Glutamatergic neuron (in vitro differentiated cells): ENCODE data around the gene ISCA1. TPM values are rescaled to one million over a fixed set of nuclear protein-coding genes. Genes with fewer than 3 reads are reported as not detected.

Source experiments
- DNase-seq: peaks from one replicate; pipeline ENCODE4 v3.0.0; 2022
- H3K27ac Mint-ChIP-seq: one replicate; pipeline ENCODE4 v1.8.0; 2020; ENCODE audit warnings: mild to moderate bottlenecking, mixed read lengths, inconsistent platforms; ENCODE audit not compliant: unreplicated experiment
- H3K27me3 Mint-ChIP-seq: one replicate; pipeline ENCODE4 v1.8.0; 2020; ENCODE audit warnings: mild to moderate bottlenecking, moderate library complexity, mixed read lengths, inconsistent platforms; ENCODE audit not compliant: unreplicated experiment
- H3K36me3 Mint-ChIP-seq: one replicate; pipeline ENCODE4 v1.8.0; 2020; ENCODE audit warnings: mild to moderate bottlenecking, mixed read lengths, inconsistent platforms; ENCODE audit not compliant: unreplicated experiment
- H3K4me1 Mint-ChIP-seq: one replicate; pipeline ENCODE4 v1.8.0; 2020; ENCODE audit warnings: mild to moderate bottlenecking, low read depth, mixed read lengths, inconsistent platforms; ENCODE audit not compliant: unreplicated experiment
- H3K4me3 Mint-ChIP-seq: one replicate; pipeline ENCODE4 v1.8.0; 2020; ENCODE audit warnings: mild to moderate bottlenecking, mixed read lengths, inconsistent platforms; ENCODE audit not compliant: unreplicated experiment
- H3K9me3 Mint-ChIP-seq: one replicate; pipeline ENCODE4 v1.8.0; 2020; ENCODE audit warnings: mild to moderate bottlenecking, moderate library complexity, mixed read lengths, inconsistent platforms; ENCODE audit not compliant: unreplicated experiment
- CTCF ChIP-seq: fragments of 200-600 bp; sonication (generic); IDR thresholded peaks from one replicate; pipeline ENCODE4 v1.5.0; 2021; ENCODE audit not compliant: partially characterized antibody, unreplicated experiment
- total RNA-seq: library from RNA; stranded (reverse); fragmentation: NEBNext Ultra II Directional; extraction: Animal tissue kit (Norgen Biotek cat#: 25700); gene quantifications from one replicate; pipeline ENCODE4 v1.2.1, GENCODE V29; 2021; ENCODE audit not compliant: unreplicated experiment

The ISCA1 gene
- total RNA-seq, 1 donor from 2014 or later = 60.8 TPM

DNA sequence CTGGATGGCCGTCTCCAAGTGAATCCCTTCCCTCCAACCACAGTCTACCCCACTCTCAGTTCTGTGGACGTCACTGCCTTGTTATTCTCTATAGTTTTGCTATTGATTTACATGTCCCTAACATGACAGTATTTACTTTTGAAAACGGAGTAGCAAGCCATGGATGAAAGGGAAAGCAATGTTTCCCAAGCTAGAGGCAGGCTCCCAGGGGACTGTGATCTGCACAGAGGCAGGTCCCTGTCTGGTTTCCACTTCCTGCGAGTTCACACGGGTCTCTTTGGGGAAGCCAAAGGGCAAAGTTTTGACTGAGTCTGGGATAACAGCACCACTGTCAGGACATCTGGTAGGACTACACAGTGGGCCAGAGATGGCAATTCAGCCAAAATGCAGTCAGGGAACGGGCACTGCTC, 35.6 kb downstream of the ISCA1 start:
- H3K27me3 Mint-ChIP-seq = no peaks in the 10 kb centered on the region
- H3K9me3 Mint-ChIP-seq = peaks cover 2% of the 10 kb centered on the region
- H3K4me3 Mint-ChIP-seq = no peak overlapping the region
- H3K4me1 Mint-ChIP-seq = no peaks in the 10 kb centered on the region
- peaks cover 10% of the 10 kb centered on the region for H3K36me3 Mint-ChIP-seq
- no peak for TF ChIP-seq CTCF
- DNase-seq = peak; percentile 17
- no peak overlapping the region for H3K27ac Mint-ChIP-seq

GRCh38 chr9:86242071-86242470, 40.3 kb downstream of the ISCA1 start:
- Mint-ChIP-seq H3K4me3 (no peak overlapping the region), H3K27ac (no peak overlapping the region), H3K36me3 (no peaks in the 10 kb centered on the region), H3K9me3 (no peaks in the 10 kb centered on the region), H3K27me3 (no peaks in the 10 kb centered on the region), H3K4me1 (no peaks in the 10 kb centered on the region)
- no peak for DNase-seq
- TF ChIP-seq CTCF = no peak

DNA sequence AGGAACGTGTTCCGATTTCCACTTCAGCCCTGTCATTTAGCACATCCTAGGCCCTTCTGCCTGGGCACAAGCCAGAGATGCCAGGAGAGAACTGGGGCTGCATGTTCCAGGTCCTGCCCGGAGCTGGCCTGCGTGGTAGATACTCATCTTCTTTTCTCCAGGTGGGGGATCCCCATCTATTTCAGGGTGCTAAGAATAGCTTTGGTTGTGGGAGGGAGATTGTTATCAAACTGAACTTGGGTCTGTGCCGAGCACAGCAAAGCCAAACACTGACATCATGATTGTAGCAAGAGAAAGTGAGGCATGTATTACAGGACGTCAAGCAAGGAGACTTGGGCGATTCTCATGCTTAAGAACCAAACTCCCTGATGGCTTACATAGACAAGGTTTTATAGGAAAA, 41.1 kb downstream of the ISCA1 start:
- no peaks in the 10 kb centered on the region for H3K27me3 Mint-ChIP-seq
- H3K4me1 Mint-ChIP-seq = no peaks in the 10 kb centered on the region
- no peaks in the 10 kb centered on the region for H3K9me3 Mint-ChIP-seq
- DNase-seq = no peak
- H3K36me3 Mint-ChIP-seq = no peaks in the 10 kb centered on the region
- no peak overlapping the region for H3K4me3 Mint-ChIP-seq
- no peak for TF ChIP-seq CTCF
- no peak overlapping the region for H3K27ac Mint-ChIP-seq

DNA sequence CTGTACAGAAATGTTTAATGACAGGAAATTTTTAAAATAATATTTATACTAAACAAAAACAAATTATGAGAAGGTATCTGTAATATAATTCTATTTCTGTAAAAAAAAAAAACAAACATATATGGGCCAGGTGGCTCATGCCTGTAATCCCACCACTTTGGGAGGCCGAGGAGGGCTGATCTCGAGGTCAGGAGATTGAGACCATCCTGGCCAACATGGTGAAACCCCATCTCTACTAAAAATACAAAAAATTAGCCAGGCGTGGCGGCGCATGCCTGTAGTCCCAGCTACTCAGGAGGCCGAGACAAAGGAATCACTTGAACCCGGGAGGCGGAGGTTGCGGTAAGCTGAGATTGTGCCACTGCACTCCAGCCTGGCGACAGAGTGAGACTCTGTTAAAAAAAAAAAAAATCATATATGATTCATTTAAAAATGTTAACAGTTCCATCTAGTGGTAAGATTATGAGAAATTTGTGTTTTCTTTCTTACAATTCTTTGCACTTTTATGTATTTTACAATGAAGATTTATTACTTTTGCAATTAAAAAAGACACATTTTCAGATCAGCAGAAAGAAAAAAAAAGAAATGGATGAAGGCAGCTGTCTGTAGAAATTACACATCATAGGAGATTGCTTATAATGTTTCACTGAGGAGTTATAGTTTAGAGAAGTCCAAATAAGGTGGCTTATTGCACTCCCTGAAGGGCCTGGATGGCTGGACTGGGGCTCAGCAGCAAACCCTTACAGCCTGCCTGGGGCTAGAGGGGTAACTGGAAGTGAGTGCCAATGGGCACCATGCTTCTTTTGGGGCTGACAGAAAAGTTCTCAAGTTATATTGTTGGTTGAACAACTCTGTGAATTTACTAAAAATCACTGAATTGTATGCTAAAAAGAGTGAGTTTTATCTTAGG, 43.2 kb downstream of the ISCA1 start:
- DNase-seq = no peak
- no peaks in the 10 kb centered on the region for H3K9me3 Mint-ChIP-seq
- H3K36me3 Mint-ChIP-seq = no peaks in the 10 kb centered on the region
- no peak for TF ChIP-seq CTCF
- H3K27me3 Mint-ChIP-seq = no peaks in the 10 kb centered on the region
- no peak overlapping the region for H3K4me3 Mint-ChIP-seq
- H3K27ac Mint-ChIP-seq = no peak overlapping the region
- H3K4me1 Mint-ChIP-seq = no peaks in the 10 kb centered on the region

DNA sequence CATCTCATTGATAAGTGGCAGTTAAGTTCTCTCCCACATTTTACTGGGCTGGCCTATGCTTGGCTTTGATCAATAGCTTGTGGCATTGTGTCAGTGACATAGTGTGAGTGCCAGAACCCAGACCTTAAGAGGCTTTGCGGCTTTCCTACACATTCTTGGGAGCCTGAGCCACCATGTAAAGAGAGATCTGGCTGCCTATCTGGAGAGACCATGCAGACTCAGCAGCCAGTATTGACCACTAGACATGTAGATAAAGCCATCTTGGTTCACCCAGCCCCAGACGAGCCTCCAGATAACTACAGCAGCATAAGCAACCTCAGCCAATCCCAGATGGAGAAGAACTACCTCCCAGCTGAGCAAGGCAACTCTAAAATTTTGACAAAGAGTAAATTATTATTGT, 51.5 kb downstream of the ISCA1 start:
- Mint-ChIP-seq H3K27me3 (peaks cover 1% of the 10 kb centered on the region), H3K4me1 (no peaks in the 10 kb centered on the region), H3K9me3 (no peaks in the 10 kb centered on the region), H3K27ac (no peak overlapping the region), H3K36me3 (no peaks in the 10 kb centered on the region), H3K4me3 (no peak overlapping the region)
- no peak for TF ChIP-seq CTCF
- no peak for DNase-seq
